ENCODE measurements around the gene DYNLRB2. TPM values are rescaled to one million over a fixed set of nuclear protein-coding genes. Genes with fewer than 3 reads are reported as not detected.

DYNLRB2 gene
- polyA plus RNA-seq, 1 donor from 2014 or later, result not detected

DNA sequence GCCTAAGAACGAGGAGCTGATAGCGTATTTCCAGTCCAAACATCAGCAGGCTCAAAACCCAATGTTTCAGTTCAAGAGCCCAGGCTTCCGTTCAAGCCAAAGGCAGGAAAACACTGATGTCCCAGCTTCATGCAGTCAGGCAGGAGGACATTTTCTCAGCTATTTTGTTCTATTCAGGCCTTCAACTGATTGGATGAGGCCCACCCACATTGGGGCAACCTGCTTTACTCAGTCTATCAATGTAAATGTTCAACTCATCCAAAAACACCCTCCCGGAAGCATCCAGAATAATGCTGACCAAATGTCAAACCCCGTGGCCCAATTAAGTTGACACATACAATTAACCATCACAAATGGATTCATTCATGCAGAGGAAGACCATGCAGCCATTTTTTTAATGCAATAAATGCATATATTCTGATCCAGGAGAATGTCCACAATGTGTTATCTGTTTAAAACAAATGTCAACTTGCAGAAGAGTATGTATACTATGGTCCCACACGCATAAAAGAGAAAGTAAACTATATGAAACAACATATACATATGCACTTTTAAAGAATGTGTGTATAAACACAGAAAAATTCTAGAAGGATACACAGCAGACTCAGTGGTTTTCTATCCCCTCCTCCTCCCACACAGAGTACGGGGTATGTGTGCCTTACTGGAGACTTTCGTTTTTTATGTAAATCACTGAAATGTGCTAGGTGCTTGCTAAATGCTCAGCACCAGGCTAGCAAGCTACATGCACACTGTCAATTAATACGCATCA, 28.8 kb upstream of the DYNLRB2 start:
- TF ChIP-seq EP300 (conservative IDR thresholded peaks at IDR 0.05; ENCODE audit: poor library complexity, severe bottlenecking), result no peak
- TF ChIP-seq, protein P1, sequence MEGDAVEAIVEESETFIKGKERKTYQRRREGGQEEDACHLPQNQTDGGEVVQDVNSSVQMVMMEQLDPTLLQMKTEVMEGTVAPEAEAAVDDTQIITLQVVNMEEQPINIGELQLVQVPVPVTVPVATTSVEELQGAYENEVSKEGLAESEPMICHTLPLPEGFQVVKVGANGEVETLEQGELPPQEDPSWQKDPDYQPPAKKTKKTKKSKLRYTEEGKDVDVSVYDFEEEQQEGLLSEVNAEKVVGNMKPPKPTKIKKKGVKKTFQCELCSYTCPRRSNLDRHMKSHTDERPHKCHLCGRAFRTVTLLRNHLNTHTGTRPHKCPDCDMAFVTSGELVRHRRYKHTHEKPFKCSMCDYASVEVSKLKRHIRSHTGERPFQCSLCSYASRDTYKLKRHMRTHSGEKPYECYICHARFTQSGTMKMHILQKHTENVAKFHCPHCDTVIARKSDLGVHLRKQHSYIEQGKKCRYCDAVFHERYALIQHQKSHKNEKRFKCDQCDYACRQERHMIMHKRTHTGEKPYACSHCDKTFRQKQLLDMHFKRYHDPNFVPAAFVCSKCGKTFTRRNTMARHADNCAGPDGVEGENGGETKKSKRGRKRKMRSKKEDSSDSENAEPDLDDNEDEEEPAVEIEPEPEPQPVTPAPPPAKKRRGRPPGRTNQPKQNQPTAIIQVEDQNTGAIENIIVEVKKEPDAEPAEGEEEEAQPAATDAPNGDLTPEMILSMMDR (IDR thresholded peaks at IDR 0.05; ENCODE audit: poor library complexity, severe bottlenecking), result no peak
- TF ChIP-seq SMC3 (conservative IDR thresholded peaks at IDR 0.05; ENCODE audit: poor library complexity), result no peak
- TF ChIP-seq MXI1 (conservative IDR thresholded peaks at IDR 0.05; ENCODE audit: poor library complexity, severe bottlenecking), result no peak
- no peak for TF ChIP-seq TAF1 (IDR thresholded peaks at IDR 0.05; ENCODE audit: low read depth)
- no peak for TF ChIP-seq POLR2AphosphoS5 (IDR thresholded peaks at IDR 0.05)
- TF ChIP-seq RAD21 (conservative IDR thresholded peaks at IDR 0.05), result no peak
- TF ChIP-seq, protein P2, sequence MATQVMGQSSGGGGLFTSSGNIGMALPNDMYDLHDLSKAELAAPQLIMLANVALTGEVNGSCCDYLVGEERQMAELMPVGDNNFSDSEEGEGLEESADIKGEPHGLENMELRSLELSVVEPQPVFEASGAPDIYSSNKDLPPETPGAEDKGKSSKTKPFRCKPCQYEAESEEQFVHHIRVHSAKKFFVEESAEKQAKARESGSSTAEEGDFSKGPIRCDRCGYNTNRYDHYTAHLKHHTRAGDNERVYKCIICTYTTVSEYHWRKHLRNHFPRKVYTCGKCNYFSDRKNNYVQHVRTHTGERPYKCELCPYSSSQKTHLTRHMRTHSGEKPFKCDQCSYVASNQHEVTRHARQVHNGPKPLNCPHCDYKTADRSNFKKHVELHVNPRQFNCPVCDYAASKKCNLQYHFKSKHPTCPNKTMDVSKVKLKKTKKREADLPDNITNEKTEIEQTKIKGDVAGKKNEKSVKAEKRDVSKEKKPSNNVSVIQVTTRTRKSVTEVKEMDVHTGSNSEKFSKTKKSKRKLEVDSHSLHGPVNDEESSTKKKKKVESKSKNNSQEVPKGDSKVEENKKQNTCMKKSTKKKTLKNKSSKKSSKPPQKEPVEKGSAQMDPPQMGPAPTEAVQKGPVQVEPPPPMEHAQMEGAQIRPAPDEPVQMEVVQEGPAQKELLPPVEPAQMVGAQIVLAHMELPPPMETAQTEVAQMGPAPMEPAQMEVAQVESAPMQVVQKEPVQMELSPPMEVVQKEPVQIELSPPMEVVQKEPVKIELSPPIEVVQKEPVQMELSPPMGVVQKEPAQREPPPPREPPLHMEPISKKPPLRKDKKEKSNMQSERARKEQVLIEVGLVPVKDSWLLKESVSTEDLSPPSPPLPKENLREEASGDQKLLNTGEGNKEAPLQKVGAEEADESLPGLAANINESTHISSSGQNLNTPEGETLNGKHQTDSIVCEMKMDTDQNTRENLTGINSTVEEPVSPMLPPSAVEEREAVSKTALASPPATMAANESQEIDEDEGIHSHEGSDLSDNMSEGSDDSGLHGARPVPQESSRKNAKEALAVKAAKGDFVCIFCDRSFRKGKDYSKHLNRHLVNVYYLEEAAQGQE (IDR thresholded peaks at IDR 0.05; ENCODE audit: borderline replicate concordance), result no peak
- TF ChIP-seq EZH2 (IDR thresholded peaks at IDR 0.05; ENCODE audit: borderline replicate concordance, insufficient read depth, low read length, poor library complexity, severe bottlenecking), result no peak
- Histone ChIP-seq H3K36me3 (ENCODE audit: insufficient read depth, low read length) (no peaks in the 10 kb centered on the region), H3K9me3 (ENCODE audit: low read length) (no peaks in the 10 kb centered on the region), H3K9me2 (ENCODE audit: insufficient read depth, low read length) (no peaks in the 10 kb centered on the region), H2AFZ (ENCODE audit: low read depth, low read length) (no peak overlapping the region), H3F3A (ENCODE audit: insufficient read depth, low read length, poor library complexity, severe bottlenecking) (no peaks in the 10 kb centered on the region), H3K4me2 (ENCODE audit: low read length) (no peak overlapping the region), H3K79me2 (replicated peaks; ENCODE audit: insufficient read depth, low read length) (no peaks in the 10 kb centered on the region), H3K9ac (ENCODE audit: low read length) (no peak overlapping the region), H4K20me1 (ENCODE audit: insufficient read depth) (no peaks in the 10 kb centered on the region), H3K27ac (ENCODE audit: low read length) (no peak overlapping the region), H3K4me3 (ENCODE audit: low read length) (no peak overlapping the region), H3K27me3 (ENCODE audit: insufficient read depth, low read depth, low read length) (no peaks in the 10 kb centered on the region)

DNA sequence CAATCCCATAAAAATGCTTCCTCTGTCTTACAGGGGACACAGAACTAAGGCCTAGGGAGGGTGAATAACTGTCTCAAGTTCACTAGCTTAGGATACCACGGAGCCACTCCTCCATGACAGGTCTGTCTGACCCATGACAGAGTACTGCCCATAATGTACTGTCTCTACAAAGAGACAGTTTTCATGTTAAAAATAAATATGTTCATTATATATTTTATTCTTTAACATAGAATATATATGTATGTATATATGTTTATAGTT, 28.3 kb upstream of the DYNLRB2 start:
- no peaks in the 10 kb centered on the region for H3K9me2 ChIP-seq (ENCODE audit: insufficient read depth, low read length)
- H3K4me3 ChIP-seq (ENCODE audit: low read length), result no peak overlapping the region
- no peaks in the 10 kb centered on the region for H3K9me3 ChIP-seq (ENCODE audit: low read length)
- no peak overlapping the region for H2AFZ ChIP-seq (ENCODE audit: low read depth, low read length)
- no peaks in the 10 kb centered on the region for H4K20me1 ChIP-seq (ENCODE audit: insufficient read depth)
- H3K27me3 ChIP-seq (ENCODE audit: insufficient read depth, low read depth, low read length), result no peaks in the 10 kb centered on the region
- no peak overlapping the region for H3K4me2 ChIP-seq (ENCODE audit: low read length)
- no peak overlapping the region for H3K9ac ChIP-seq (ENCODE audit: low read length)
- TF ChIP-seq POLR2AphosphoS5 (IDR thresholded peaks at IDR 0.05) (no peak), SMC3 (conservative IDR thresholded peaks at IDR 0.05; ENCODE audit: poor library complexity) (no peak), EZH2 (IDR thresholded peaks at IDR 0.05; ENCODE audit: borderline replicate concordance, insufficient read depth, low read length, poor library complexity, severe bottlenecking) (no peak), TAF1 (IDR thresholded peaks at IDR 0.05; ENCODE audit: low read depth) (no peak), MXI1 (conservative IDR thresholded peaks at IDR 0.05; ENCODE audit: poor library complexity, severe bottlenecking) (no peak), EP300 (conservative IDR thresholded peaks at IDR 0.05; ENCODE audit: poor library complexity, severe bottlenecking) (no peak), RAD21 (conservative IDR thresholded peaks at IDR 0.05) (no peak)
- TF ChIP-seq, protein P2 (IDR thresholded peaks at IDR 0.05; ENCODE audit: borderline replicate concordance), result no peak
- TF ChIP-seq, protein P1 (IDR thresholded peaks at IDR 0.05; ENCODE audit: poor library complexity, severe bottlenecking), result no peak
- H3K36me3 ChIP-seq (ENCODE audit: insufficient read depth, low read length), result no peaks in the 10 kb centered on the region
- no peaks in the 10 kb centered on the region for H3K79me2 ChIP-seq (replicated peaks; ENCODE audit: insufficient read depth, low read length)
- H3K27ac ChIP-seq (ENCODE audit: low read length), result no peak overlapping the region
- no peaks in the 10 kb centered on the region for H3F3A ChIP-seq (ENCODE audit: insufficient read depth, low read length, poor library complexity, severe bottlenecking)

All from neural cell (in vitro differentiated cells).